ENCODE results near the gene VTN. TPM values are rescaled to one million over a fixed set of nuclear protein-coding genes. Genes with fewer than 3 reads are reported as not detected.

Gene VTN
- total and polyA plus RNA-seq, 2 experiments from 2014 or later = 0.16 TPM; not detected in 1

DNA sequence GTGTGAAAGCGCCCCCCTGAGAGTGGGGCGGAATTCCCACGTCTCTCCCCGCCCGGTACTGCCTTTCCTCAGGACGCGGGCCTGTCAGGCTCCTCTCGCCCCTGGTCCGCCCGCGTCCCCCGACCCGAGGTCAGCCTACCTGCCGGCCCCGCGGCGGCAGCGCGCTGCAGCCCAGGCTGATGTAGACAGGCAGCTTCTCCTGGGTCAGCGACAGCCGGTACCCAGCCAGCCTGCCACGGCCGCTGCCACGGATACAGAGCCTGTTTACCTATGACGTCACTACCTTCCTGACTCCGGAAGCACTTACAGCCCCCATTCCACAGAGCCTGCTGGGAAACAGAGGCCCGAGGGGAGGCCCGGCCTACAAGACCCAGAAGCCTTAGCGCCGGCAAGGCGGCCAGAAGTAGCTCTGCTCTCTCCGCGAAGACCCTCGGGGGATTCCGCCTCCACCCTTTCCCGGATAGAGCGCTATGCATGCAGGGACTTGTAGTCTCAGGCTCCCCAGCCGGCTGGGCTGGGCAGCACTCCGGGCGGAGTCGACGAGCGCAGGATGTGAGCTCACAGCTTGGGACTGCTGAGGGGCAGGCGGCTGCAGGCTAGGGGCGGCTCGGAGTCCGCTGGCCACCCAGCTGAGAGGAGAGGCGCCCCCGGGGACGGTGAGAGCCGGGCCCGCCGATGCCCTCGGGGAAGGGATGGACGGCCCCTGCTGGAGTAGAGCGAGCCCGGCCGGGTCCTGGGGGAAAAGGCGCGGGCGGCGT, 34.7 kb downstream of the VTN start, which contains the start of the genes IFT20 and TNFAIP1:
TSS of gene IFT20 (minus strand) at position 272 of the 758 bp plus-strand sequence. CDS start 3,487 bp downstream, outside the sequence.
TSS of gene TNFAIP1 (plus strand) at position 561 of the 758 bp plus-strand sequence. CDS start 3,761 bp downstream, outside the sequence.
- no peaks in the 10 kb centered on the region for H3K9me3 Mint-ChIP-seq
- peaks cover 15% of the 10 kb centered on the region for H3K27me3 Mint-ChIP-seq (ENCODE audit: insufficient read depth, low read depth, poor library complexity)
- peaks cover 5% of the 10 kb centered on the region; the same call in 1 of the 2 replicates for H4K20me1 ChIP-seq (replicated peaks; ENCODE audit: insufficient read depth)
- peak within 1 kb of the TSS; percentile 98 for H3K4me3 Mint-ChIP-seq
- peak within 1 kb of the TSS; percentile 51; the same call in 1 of the 2 replicates for H3K27ac ChIP-seq (ENCODE audit: low read depth)
- H3K79me2 ChIP-seq (replicated peaks; ENCODE audit: insufficient read depth) = peaks cover 22% of the 10 kb centered on the region
- peak within 1 kb of the TSS; percentile 80 for H3K4me3 ChIP-seq
- H3K36me3 Mint-ChIP-seq (ENCODE audit: low read depth) = peaks cover under 1% of the 10 kb centered on the region; the same call in 1 of the 3 replicates
- ATAC-seq (peak; percentile 93), DNase-seq (ENCODE audit: low spot score) (peak; percentile 100)
- H3K27ac Mint-ChIP-seq = peak within 1 kb of the TSS; percentile 97
- no peaks in the 10 kb centered on the region for H3K9me2 ChIP-seq (ENCODE audit: insufficient read depth)
- peaks cover 24% of the 10 kb centered on the region for H3K4me1 Mint-ChIP-seq
- H3K4me2 ChIP-seq = peak within 1 kb of the TSS; percentile 86
- H3K4me1 ChIP-seq (ENCODE audit: insufficient read depth) = peaks cover 11% of the 10 kb centered on the region
- peak within 1 kb of the TSS; percentile 48 for H2AFZ ChIP-seq
- TF ChIP-seq ZNF331 (CRISPR knock-in tag; IDR thresholded peaks at IDR 0.05; ENCODE audit: low read depth) = no peak
- TF ChIP-seq EZH2 (IDR thresholded peaks at IDR 0.05; ENCODE audit: low read depth, unreplicated experiment) = no peak
- TF ChIP-seq ZNF462 (CRISPR knock-in tag; IDR thresholded peaks at IDR 0.05) = no peak
- TF ChIP-seq NANOG (IDR thresholded peaks at IDR 0.05; ENCODE audit: borderline replicate concordance) = no peak
- TF ChIP-seq, protein P1, sequence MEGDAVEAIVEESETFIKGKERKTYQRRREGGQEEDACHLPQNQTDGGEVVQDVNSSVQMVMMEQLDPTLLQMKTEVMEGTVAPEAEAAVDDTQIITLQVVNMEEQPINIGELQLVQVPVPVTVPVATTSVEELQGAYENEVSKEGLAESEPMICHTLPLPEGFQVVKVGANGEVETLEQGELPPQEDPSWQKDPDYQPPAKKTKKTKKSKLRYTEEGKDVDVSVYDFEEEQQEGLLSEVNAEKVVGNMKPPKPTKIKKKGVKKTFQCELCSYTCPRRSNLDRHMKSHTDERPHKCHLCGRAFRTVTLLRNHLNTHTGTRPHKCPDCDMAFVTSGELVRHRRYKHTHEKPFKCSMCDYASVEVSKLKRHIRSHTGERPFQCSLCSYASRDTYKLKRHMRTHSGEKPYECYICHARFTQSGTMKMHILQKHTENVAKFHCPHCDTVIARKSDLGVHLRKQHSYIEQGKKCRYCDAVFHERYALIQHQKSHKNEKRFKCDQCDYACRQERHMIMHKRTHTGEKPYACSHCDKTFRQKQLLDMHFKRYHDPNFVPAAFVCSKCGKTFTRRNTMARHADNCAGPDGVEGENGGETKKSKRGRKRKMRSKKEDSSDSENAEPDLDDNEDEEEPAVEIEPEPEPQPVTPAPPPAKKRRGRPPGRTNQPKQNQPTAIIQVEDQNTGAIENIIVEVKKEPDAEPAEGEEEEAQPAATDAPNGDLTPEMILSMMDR (conservative IDR thresholded peaks at IDR 0.05; ENCODE audit: low read depth in 2 of 2) = no peak
- no peak for TF ChIP-seq EZH2phosphoT487 (IDR thresholded peaks at IDR 0.05; ENCODE audit: unreplicated experiment)
- TF ChIP-seq POLR2AphosphoS5 (IDR thresholded peaks at IDR 0.05; ENCODE audit: low read depth) = peak; percentile 82
- TF ChIP-seq CREB1 (CRISPR knock-in tag; IDR thresholded peaks at IDR 0.05; ENCODE audit: low read depth) = peak; percentile 99
- TF ChIP-seq ETS1 (IDR thresholded peaks at IDR 0.05) = peak; percentile 99
- no peak for TF ChIP-seq REST (IDR thresholded peaks at IDR 0.05; ENCODE audit: unreplicated experiment)
- no peak for TF ChIP-seq ZNF114 (CRISPR knock-in tag; IDR thresholded peaks at IDR 0.05)
- no peak for TF ChIP-seq STAT1 (IDR thresholded peaks at IDR 0.05; ENCODE audit: unreplicated experiment)
- H3K27me3 ChIP-seq (ENCODE audit: insufficient read depth) = no peaks in the 10 kb centered on the region
- no peaks in the 10 kb centered on the region for H3K36me3 ChIP-seq (ENCODE audit: insufficient read depth)
- H3F3A ChIP-seq (replicated peaks; ENCODE audit: low read depth) = no peaks in the 10 kb centered on the region

All from GM23338 (cell line).